ENCODE measurements around the gene PDLIM7. TPM values are rescaled to one million over a fixed set of nuclear protein-coding genes. Genes with fewer than 3 reads are reported as not detected.

Gene PDLIM7
- total and polyA plus RNA-seq, 2 of the 4 experiments (the other 2 are of a cell fraction): 70.4 to 534 TPM

- Histone ChIP-seq H3K56ac (ENCODE audit: extremely low read depth, insufficient read depth, low read length) (no peak overlapping the region), H3K4me3 (ENCODE audit: insufficient read depth, low read depth, low read length) (0 out of 2 replicates have a peak overlapping the region, but pooled peaks have one; percentile 97), H3K27me3 (ENCODE audit: control insufficient read depth, insufficient read depth, low read length) (no peaks in the 10 kb centered on the region), H3K23ac (ENCODE audit: low read depth, low read length) (peak overlapping the region; percentile 79; the same call in 1 of the 2 replicates), H3K9ac (ENCODE audit: low read depth, low read length) (peak overlapping the region; percentile 93; the same call in 1 of the 2 replicates), H3K9me1 (ENCODE audit: insufficient read depth, low read length) (peaks cover 43% of the 10 kb centered on the region), H2AFZ (replicated peaks; ENCODE audit: low read length, poor library complexity) (peak overlapping the region; percentile 28), H2BK15ac (ENCODE audit: low read depth, low read length) (no peak overlapping the region), H3K4me1 (ENCODE audit: control insufficient read depth, insufficient read depth, low read length) (peaks cover 45% of the 10 kb centered on the region), H4K5ac (ENCODE audit: low read depth, low read length) (no peak overlapping the region), H3K18ac (ENCODE audit: low read depth, low read length) (no peak overlapping the region), H3K79me1 (ENCODE audit: low read depth in 1 of 2, low read length in 2 of 2) (peaks cover 24 to 67% of the 10 kb centered on the region in 2 experiments; a peak in 3 of 4 replicates), H3K27ac (ENCODE audit: insufficient read depth, low read length) (peak overlapping the region; percentile 86), H2BK5ac (ENCODE audit: low read depth, low read length, poor library complexity, severe bottlenecking) (peak overlapping the region; percentile 85), H3K9me3 (ENCODE audit: control insufficient read depth, insufficient read depth, low read length) (no peaks in the 10 kb centered on the region), H2BK20ac (ENCODE audit: low read depth, low read length) (no peak overlapping the region), H2AK5ac (ENCODE audit: low read depth, low read length) (peak overlapping the region; percentile 75; the same call in 1 of the 2 replicates), H4K20me1 (ENCODE audit: insufficient read depth, low read length) (peaks cover 68% of the 10 kb centered on the region), H3K14ac (replicated peaks; ENCODE audit: low read depth, low read length) (peak overlapping the region; percentile 37), H3K36me3 (ENCODE audit: control insufficient read depth, insufficient read depth, low read length) (peaks cover 41% of the 10 kb centered on the region), H4K91ac (ENCODE audit: insufficient read depth, low read depth, low read length) (no peak overlapping the region), H2AK9ac (replicated peaks; ENCODE audit: low read depth, low read length, poor library complexity) (peak overlapping the region; percentile 86), H3K4me2 (ENCODE audit: low read depth, low read length) (peak overlapping the region; percentile 75), H2BK120ac (ENCODE audit: low read depth, low read length) (no peak overlapping the region), H4K8ac (ENCODE audit: low read depth in 2 of 2, low read length in 2 of 2) (no peak overlapping the region), H3K4ac (ENCODE audit: low read depth, low read length) (peak overlapping the region; percentile 6)
- intact Hi-C loops (cut with micrococcal nuclease) (no loop called here), in situ Hi-C loops (cut with MboI; ENCODE audit: low sequenced_read_pairs) (no loop called here), dilution Hi-C loops (cut with HindIII; ENCODE audit: low sequenced_read_pairs, unreplicated experiment) (no loop called here)
- BruUV-seq (replicated peaks): no TSS peak
- ChIA-PET POLR2A (ENCODE audit: unreplicated experiment) (interaction anchor here (0.5 kb wide), 1 partner anchor 24 kb away, joined by 3 read pairs; no protein-coding TSS in a partner anchor), CTCF (no interaction called here)
- no peak for ATAC-seq (ENCODE audit: low read depth)
- 40% methylated on average over 1 of the region's 10 CpGs; no CpG with 5 or more reads in 1 of the 2 experiments for WGBS, 2 experiments (ENCODE audit: extremely low coverage in 2 of 2, insufficient read length in 1 of 2)
- DNase-seq: no peak
- no peak for TF ChIP-seq USF2 (IDR thresholded peaks at IDR 0.05; ENCODE audit: low read depth, low read length)
- no peak for TF ChIP-seq MAZ (IDR thresholded peaks at IDR 0.05; ENCODE audit: borderline replicate concordance, low read depth, low read length)
- no peak; the same call in 1 of the 2 replicates for TF ChIP-seq POLR2A (IDR thresholded peaks at IDR 0.05; ENCODE audit: low read depth, low read length)
- TF ChIP-seq BHLHE40 (IDR thresholded peaks at IDR 0.05; ENCODE audit: low read depth, low read length): no peak
- peak; percentile 87 for TF ChIP-seq MAFK (IDR thresholded peaks at IDR 0.05; ENCODE audit: low read depth, low read length)
- no peak for TF ChIP-seq RCOR1 (IDR thresholded peaks at IDR 0.05; ENCODE audit: insufficient replicate concordance, low read length)
- no peak for TF ChIP-seq NFE2L2 (IDR thresholded peaks at IDR 0.05; ENCODE audit: low read depth, low read length)
- TF ChIP-seq FOS (IDR thresholded peaks at IDR 0.05; ENCODE audit: low read depth, low read length): no peak
Measured at GRCh38 chr5:177470759-177471536, 26.5 kb downstream of the PDLIM7 start.

Data from IMR-90 (cell line).